GM21619 (cell line): ENCODE results near the gene LPCAT3.

Source experiments
- ATAC-seq: cut with Tn5 transposase; IDR thresholded peaks from one replicate; pipeline ENCODE4 v1.9.1; 2021; ENCODE audit not compliant: unreplicated experiment

LPCAT3 gene

DNA sequence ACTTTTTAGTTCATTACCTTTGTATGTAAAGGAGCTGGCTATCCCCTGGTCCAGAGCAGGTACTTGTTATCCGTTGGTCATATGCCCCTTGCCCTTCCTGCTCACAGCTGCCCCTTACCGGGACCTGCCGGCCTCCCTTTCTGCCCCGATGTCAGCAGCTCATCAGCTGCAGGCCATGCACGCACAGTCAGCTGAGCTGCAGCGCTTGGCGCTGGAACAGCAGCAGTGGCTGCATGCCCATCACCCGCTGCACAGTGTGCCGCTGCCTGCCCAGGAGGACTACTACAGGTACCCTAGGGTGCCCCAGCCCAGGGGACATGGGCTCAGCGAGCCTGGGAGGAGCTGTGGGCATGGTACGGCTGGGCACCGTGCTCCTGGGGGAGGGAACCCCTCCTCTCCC lies 77.0 kb downstream of the LPCAT3 start:
- no peak for ATAC-seq

DNA sequence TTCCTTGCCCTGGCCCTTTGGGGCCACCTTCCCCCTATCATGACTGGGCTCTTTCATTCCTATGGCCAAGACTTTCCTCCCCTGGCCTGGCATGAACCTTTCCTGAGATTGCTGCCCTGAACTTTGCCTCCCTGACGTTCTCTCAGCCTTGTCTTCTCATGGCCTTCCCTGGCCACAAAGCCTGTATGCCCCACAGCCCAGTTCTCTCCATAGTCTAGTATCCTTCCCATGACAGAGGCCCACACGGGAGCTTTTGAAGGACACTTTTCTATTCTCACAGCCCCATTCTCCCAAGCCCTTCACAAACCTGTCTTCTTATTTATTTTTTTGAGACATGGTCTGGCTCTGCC lies 79.1 kb downstream of the LPCAT3 start:
- ATAC-seq = no peak

DNA sequence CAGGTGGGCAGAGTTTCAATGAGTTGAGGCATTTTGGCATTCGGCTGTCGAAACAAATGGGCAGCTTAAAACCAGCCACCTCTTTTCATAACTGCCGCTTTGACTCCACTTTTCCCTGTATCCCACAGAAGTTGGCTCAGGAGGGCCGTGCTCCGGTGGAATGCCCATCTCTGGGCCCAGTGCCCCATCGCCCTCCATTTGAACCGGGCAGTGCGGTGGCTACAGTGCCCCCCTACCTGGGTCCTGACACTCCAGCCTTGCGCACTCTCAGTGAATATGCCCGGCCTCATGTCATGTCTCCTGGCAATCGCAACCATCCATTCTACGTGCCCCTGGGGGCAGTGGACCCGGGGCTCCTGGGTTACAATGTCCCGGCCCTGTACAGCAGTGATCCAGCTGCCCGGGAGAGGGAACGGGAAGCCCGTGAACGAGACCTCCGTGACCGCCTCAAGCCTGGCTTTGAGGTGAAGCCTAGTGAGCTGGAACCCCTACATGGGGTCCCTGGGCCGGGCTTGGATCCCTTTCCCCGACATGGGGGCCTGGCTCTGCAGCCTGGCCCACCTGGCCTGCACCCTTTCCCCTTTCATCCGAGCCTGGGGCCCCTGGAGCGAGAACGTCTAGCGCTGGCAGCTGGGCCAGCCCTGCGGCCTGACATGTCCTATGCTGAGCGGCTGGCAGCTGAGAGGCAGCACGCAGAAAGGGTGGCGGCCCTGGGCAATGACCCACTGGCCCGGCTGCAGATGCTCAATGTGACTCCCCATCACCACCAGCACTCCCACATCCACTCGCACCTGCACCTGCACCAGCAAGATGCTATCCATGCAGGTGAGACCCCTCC lies 79.7 kb downstream of the LPCAT3 start:
- no peak for ATAC-seq

DNA sequence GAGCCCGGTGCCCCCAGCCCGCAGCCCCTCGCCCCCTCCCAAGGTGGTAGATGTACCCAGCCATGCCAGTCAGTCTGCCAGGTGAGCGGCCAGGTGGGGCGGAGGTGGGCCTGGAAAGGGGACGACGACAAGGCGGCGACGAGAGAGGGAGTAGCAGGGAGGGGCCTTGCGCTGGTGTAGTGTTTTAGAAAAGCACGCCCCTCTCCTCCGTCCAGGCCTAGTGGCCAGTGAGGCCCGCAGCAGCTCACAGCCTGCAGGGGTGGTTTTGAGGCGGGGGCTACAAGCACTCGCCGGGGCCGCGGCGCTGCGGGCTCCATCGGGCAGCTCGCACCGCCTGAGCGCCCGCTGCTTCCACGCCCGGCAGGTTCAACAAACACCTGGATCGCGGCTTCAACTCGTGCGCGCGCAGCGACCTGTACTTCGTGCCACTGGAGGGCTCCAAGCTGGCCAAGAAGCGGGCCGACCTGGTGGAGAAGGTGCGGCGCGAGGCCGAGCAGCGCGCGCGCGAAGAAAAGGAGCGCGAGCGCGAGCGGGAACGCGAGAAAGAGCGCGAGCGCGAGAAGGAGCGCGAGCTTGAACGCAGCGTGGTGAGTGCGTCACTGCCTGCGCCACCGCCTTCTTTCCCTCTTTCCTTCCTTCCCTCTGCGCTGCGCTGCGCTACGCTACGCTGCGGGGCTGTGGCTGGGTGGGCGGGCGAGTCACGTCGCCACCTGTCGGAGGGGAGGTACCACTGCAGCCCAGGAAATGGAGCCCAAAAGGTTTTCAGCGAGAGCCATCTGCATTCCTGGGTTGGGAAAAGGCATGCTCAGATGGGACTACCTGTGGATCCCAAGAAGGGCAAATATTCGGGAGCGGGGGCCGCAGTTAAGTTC lies 80.6 kb downstream of the LPCAT3 start:
- ATAC-seq = peak; percentile 87

DNA sequence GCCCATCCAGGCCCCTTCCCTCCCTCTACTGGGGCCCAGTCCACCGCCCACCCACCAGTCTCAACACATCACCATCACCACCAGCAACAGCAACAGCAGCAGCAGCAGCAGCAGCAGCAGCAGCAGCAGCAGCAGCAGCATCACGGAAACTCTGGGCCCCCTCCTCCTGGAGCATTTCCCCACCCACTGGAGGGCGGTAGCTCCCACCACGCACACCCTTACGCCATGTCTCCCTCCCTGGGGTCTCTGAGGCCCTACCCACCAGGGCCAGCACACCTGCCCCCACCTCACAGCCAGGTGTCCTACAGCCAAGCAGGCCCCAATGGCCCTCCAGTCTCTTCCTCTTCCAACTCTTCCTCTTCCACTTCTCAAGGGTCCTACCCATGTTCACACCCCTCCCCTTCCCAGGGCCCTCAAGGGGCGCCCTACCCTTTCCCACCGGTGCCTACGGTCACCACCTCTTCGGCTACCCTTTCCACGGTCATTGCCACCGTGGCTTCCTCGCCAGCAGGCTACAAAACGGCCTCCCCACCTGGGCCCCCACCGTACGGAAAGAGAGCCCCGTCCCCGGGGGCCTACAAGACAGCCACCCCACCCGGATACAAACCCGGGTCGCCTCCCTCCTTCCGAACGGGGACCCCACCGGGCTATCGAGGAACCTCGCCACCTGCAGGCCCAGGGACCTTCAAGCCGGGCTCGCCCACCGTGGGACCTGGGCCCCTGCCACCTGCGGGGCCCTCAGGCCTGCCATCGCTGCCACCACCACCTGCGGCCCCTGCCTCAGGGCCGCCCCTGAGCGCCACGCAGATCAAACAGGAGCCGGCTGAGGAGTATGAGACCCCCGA lies 81.4 kb downstream of the LPCAT3 start:
- no peak for ATAC-seq

DNA sequence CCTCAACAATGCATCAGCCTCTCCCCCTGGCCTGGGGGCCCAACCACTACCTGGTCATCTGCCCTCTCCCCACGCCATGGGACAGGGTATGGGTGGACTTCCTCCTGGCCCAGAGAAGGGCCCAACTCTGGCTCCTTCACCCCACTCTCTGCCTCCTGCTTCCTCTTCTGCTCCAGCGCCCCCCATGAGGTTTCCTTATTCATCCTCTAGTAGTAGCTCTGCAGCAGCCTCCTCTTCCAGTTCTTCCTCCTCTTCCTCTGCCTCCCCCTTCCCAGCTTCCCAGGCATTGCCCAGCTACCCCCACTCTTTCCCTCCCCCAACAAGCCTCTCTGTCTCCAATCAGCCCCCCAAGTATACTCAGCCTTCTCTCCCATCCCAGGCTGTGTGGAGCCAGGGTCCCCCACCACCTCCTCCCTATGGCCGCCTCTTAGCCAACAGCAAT lies 82.1 kb downstream of the LPCAT3 start:
- no peak for ATAC-seq

DNA sequence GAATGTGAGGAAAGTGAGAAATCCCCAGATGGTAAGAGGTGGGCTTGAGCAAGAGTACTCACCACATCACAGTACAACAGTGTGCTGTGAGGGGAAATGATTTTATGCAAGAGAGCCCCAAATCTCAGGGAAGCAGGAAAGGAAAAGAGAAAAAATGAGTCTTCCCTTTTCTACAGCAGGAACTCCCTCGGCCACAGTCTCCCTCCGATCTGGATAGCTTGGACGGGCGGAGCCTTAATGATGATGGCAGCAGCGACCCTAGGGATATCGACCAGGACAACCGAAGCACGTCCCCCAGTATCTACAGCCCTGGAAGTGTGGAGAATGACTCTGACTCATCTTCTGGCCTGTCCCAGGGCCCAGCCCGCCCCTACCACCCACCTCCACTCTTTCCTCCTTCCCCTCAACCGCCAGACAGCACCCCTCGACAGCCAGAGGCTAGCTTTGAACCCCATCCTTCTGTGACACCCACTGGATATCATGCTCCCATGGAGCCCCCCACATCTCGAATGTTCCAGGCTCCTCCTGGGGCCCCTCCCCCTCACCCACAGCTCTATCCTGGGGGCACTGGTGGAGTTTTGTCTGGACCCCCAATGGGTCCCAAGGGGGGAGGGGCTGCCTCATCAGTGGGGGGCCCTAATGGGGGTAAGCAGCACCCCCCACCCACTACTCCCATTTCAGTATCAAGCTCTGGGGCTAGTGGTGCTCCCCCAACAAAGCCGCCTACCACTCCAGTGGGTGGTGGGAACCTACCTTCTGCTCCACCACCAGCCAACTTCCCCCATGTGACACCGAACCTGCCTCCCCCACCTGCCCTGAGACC lies 82.7 kb downstream of the LPCAT3 start:
- no peak for ATAC-seq

DNA sequence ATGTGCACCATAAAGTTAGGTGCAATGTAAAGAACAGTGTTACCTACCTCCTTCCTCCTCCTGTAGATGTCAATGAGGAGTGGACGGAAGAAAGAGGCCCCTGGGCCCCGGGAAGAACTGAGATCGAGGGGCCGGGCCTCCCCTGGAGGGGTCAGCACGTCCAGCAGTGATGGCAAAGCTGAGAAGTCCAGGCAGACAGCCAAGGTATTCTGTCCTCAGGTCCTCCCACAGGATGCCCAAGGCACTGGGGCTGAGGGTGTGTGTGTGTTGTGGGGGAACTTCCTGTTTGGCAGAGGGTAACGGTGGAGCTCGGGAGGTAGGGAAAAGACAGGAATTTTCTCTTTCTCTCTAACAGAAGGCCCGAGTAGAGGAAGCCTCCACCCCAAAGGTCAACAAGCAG lies 84.2 kb downstream of the LPCAT3 start:
- ATAC-seq = no peak

DNA sequence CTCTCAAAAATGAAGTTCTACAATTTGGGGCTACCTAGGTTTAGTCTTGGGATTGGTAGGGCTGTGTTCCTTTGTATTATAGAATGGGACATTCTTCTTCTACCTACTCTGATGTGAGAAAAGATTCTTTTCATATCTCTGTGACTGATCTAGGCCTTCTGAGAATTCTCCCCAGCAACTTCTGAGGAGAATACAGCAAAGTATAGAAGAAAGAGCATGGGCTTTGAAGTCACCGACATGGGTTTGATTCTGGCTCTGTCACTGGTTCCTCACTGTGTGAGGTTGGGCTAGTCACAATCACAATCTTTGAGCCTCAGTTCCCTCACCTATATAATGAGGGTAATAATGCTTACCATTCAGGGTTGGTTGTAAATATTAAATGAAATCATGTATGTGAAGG lies 85.5 kb downstream of the LPCAT3 start:
- no peak for ATAC-seq

DNA sequence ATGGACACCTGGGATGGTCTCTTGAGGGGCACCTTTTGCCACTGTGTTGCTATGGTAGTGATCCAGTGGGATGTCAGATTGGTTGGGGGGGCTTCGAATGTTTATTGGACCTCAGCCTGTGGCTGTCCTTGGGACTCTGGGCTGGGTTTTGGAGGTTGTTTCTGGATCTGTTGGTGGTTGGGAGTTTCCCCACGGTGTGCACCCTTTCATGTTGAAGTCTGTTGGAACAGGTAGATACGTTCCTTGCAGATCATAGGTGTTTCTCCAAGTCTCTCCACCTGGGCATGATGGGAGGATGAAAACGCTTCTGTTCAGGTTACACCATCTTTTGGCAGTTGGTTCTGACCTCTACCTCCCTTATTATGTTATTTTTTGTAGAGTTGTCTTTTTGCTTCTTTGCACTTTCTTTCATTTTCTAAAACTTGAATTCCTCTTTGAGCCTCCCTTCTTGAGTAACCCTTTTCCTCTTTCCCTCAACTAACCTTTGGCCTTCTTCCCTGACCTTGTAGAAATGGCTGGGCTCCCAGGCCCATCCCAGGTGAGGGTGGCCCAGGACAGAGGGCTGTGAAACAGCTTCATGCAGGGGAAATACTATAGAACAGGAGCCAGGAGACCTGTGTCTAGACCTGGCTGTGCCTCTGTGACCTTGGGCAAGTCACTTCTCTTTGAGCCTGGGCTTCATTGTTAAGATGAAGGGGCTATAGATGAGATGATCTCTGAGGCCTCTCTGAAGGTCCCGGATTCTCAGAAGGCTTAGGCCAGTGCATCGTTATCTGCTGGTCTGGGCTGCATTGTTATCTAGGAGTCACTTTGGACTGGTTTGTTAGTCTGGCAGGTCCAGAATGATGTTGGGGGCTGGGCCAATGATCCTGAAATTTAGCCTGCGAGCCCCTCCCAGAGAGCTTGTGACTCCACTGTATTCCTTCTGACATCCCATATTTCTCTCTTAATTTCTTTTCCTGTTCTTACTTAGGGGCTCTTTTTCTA lies 88.5 kb downstream of the LPCAT3 start:
- no peak for ATAC-seq

DNA sequence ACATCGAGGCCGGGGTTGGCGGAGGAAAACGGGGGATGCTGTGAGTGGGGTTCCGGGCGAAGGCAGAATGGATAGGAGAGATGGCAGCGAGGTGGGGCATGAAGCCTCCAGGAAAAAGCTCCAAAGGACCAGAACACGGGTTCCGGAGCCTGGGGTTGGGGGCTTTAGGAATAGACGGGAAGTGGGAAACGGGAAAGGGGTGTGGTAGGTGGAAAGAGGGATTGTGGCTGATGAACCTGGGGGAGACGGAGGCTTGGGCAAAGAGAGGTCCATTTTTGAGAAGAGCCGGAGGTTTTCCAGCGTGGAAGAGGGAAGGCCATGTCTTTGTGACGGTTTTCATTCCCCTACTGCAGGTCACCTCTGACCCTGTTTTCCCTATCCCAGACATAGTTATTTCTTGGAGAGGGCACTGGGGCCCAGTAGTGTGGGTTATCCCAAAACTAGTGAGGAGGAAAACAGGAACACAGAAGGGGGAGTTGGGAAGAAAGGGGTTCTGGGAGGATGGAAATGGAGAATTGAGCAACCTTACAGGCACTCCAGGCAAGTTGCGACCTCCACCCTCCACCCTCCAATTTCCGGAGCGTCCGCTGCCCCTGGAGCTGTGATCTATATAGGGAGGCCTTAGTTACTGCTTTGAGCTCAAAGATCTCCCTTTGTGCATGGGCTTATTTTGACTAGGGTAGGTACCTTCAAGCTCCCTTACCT lies 89.4 kb downstream of the LPCAT3 start:
- no peak for ATAC-seq

DNA sequence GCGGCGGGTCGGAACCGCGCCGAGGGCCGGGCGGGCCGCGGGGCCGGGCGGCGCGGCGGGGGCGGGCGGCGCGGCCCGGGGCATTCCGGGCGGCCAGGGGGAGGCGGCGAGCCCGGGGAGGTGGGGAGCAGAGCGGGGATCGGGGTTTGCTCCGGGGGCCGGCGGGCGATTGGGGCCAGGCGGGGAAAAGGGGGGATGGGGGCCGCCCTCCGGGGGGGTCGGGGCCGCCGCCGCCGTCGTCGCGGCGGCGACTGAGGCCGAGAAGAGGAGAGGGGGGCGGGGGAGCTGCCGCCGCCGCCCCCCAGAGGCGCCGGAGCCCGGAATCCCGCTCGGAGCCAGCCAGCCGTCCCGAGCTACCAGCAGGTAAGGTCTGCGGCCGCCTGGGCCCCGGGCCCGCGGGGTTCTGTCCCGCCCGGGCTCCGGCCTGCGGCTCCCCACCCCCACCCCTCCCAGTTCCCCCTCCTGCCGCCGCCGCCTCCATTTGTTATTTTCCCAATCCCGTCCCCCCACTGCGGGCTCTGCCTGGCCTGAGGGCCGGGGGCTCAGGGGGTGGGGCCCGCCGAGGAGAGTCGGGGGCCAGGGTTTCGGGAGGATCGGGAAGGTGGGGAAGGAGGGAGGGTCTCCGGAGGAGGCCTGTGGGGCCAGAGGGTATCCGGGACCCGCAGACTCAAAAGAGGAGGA lies 90.1 kb downstream of the LPCAT3 start:
- no peak for ATAC-seq

DNA sequence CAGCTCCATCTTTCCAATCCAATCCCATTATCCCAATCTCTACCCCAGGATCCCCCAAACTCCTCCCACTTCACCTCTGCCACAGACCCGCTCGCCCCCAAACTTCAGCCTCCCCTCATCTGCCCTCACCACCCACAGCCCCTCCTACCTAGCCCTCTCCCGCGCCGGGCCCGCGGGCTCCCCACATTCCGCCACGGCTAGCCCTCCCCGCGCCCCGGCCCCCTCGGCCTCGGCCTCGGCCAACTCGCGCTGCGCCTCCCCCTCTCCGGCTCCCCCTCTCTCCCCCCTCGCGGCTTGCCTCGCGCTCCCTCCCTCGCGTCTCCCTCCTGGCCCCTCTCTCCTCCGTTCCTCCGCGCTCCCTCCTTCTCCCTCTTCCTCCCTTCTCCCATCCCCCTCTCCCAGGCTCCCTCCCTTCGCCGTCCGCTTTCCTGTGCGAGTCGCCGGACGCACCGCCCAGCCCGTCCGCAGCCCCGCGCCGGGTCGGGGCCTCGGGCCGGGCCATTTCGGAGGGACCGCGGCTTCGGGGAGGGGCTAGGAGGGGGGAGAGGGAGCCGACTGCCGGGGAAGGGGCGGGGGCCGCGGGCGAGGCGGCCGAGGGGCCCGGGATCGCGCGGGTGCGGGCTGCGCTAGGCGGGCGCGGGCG lies 90.8 kb downstream of the LPCAT3 start, which contains the start of gene ATN1:
Gene ATN1 (plus strand): TSS at position 581 of the 643 bp plus-strand sequence. CDS start 6,043 bp downstream, outside the sequence.
- ATAC-seq = no peak
